CD8-positive, alpha-beta memory T cell (primary cell): ENCODE measurements around the gene TRABD. TPM values are rescaled to one million over a fixed set of nuclear protein-coding genes. Genes with fewer than 3 reads are reported as not detected.
A peak's percentile ranks its signal among the peaks of the same experiment; 100 is the strongest.
"Not testable (repeated sequence)": the region's sequence is repeated elsewhere in the genome, so short reads cannot be mapped to it uniquely, and the experiment has no call there.

Experiments
- CTCF ChIA-PET: fragments of 350-600 bp; sonication (Branson Sonifier 250); formaldehyde crosslinking; loops from one replicate; lab custom pipeline; 2021; ENCODE audit warnings: antibody characterized with exemption; lab: Charles Lee
- POLR2A ChIA-PET: fragments of 350-600 bp; sonication (Branson Sonifier 250); formaldehyde crosslinking; loops from one replicate; lab custom pipeline; 2021; ENCODE audit warnings: antibody characterized with exemption; lab: Charles Lee
- DNase-seq, 5 donors: peaks; one replicate each; pipeline versions ENCODE4 v3.0.0 to v3.0.0-alpha.2; 2020 to 2022; ENCODE audit warnings: mixed read lengths in 1 of 5
- H3K27ac ChIP-seq: one replicate; pipeline ENCODE4 v1.7.0; 2013; ENCODE audit warnings: low read depth, mild to moderate bottlenecking, low read length, moderate library complexity
- H3K27me3 ChIP-seq: 2 replicates; pipeline ENCODE4 v1.7.0; 2013; ENCODE audit warnings: low read length, mild to moderate bottlenecking; ENCODE audit not compliant: insufficient read depth, poor library complexity, severe bottlenecking
- H3K36me3 ChIP-seq: 2 replicates; pipeline ENCODE4 v1.7.0; 2013; ENCODE audit warnings: mild to moderate bottlenecking, low read length, moderate library complexity; ENCODE audit not compliant: insufficient read depth
- H3K4me1 ChIP-seq: 2 replicates; pipeline ENCODE4 v1.7.0; 2013; ENCODE audit warnings: mild to moderate bottlenecking, low read length, moderate library complexity; ENCODE audit not compliant: insufficient read depth
- H3K4me3 ChIP-seq: 2 replicates; pipeline ENCODE4 v1.7.0; 2013; ENCODE audit warnings: mild to moderate bottlenecking, low read length
- H3K9me3 ChIP-seq: 2 replicates; pipeline ENCODE4 v1.7.0; 2013; ENCODE audit warnings: mild to moderate bottlenecking, low read length
- H3K27ac Mint-ChIP-seq, 8 donors: one replicate each; pipeline ENCODE4 v1.8.0; 2020 to 2021; ENCODE audit warnings: mixed read lengths in 8 of 8, mild to moderate bottlenecking in 6 of 8, inconsistent platforms in 3 of 8, moderate library complexity in 3 of 8
- H3K27me3 Mint-ChIP-seq, 2 donors: one replicate each; pipeline ENCODE4 v1.8.0; 2020 to 2021; ENCODE audit warnings: mixed read lengths in 2 of 2, mild to moderate bottlenecking in 1 of 2, moderate library complexity in 1 of 2
- H3K36me3 Mint-ChIP-seq, 3 donors: one replicate each; pipeline ENCODE4 v1.8.0; 2020 to 2021; ENCODE audit warnings: mixed read lengths in 3 of 3, inconsistent platforms in 1 of 3, mild to moderate bottlenecking in 1 of 3
- H3K4me1 Mint-ChIP-seq, 3 donors: one replicate each; pipeline ENCODE4 v1.8.0; 2020 to 2021; ENCODE audit warnings: mixed read lengths in 3 of 3, inconsistent platforms in 1 of 3, mild to moderate bottlenecking in 1 of 3
- H3K4me3 Mint-ChIP-seq, 7 donors: one replicate each; pipeline ENCODE4 v1.8.0; 2020 to 2021; ENCODE audit warnings: mixed read lengths in 7 of 7, mild to moderate bottlenecking in 6 of 7, moderate library complexity in 4 of 7, inconsistent platforms in 2 of 7
- H3K9me3 Mint-ChIP-seq, 5 donors: one replicate each; pipeline ENCODE4 v1.8.0; 2020 to 2022; ENCODE audit warnings: mixed read lengths in 5 of 5, mild to moderate bottlenecking in 3 of 5, moderate library complexity in 2 of 5, inconsistent platforms in 1 of 5
- polyA plus RNA-seq: library from polyadenylated mRNA; unstranded; fragments of 300-500 nt; fragmentation: Illumina TruSeq; gene quantifications from one replicate; pipeline ENCODE4 v1.2.3, GENCODE V29; 2021
- total RNA-seq, 2 experiments: library from RNA; stranded (reverse); gene quantifications; one replicate each; pipeline ENCODE4 v1.2.3, GENCODE V29; 2021

The TRABD gene
- total and polyA plus RNA-seq, 3 experiments from 2014 or later = 49.0 to 102 (median 96.2) TPM

DNA sequence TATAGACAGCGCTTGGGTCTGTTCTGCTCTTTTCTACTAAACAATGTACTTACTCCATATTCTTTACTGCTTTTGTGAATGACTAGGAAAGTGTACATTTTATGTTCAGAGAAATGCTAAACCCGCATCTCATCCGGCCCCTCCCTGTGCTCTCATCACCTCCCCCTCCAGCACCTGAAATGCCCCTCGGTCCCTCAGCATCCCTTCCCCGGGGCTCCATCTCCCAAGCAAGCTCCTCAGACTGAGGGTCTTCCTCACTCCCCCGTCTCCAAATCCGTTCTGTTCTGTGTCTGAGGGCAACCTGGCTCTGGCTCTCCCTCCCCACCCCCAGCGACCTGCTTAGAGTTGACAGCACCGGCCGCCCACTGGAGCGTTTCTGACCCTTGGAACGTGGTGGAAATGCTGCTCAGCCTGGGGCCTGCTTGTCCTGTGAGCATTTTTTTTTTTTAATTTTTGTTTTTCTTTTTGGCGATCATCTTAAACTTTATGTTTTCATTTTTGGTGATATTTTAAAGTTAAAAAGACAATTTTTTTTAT is 16.5 kb downstream of the TRABD start:
- Histone ChIP-seq H3K27ac (no peak overlapping the region), H3K27me3 (no peaks in the 10 kb centered on the region), H3K4me1 (peaks cover 23% of the 10 kb centered on the region), H3K4me3 (peak overlapping the region; percentile 28), H3K9me3 (no peaks in the 10 kb centered on the region), H3K36me3 (peaks cover 8% of the 10 kb centered on the region)
- Mint-ChIP-seq H3K36me3 (peaks cover 0 to 45% (median 4%) of the 10 kb centered on the region in 3 donors), H3K9me3 (no peaks in the 10 kb centered on the region), H3K4me1 (peaks cover 17 to 42% (median 30%) of the 10 kb centered on the region in 3 donors), H3K27ac (peak overlapping the region; percentile 58 to 91 (median 79)), H3K4me3 (peak overlapping the region; percentile 81 to 90 (median 86)), H3K27me3 (no peaks in the 10 kb centered on the region)
- ChIA-PET POLR2A (interaction anchor here (1.0 to 1.5 kb wide), 2 partner anchors 12 to 306 kb away, joined by 3 read pairs; partner anchors contain the start of genes LMF2 and NCAPH2), CTCF (interaction anchor here (1.3 to 1.4 kb wide), 2 partner anchors 27 to 53 kb away, joined by 3 read pairs; no protein-coding TSS in a partner anchor)
- DNase-seq = no peak

DNA sequence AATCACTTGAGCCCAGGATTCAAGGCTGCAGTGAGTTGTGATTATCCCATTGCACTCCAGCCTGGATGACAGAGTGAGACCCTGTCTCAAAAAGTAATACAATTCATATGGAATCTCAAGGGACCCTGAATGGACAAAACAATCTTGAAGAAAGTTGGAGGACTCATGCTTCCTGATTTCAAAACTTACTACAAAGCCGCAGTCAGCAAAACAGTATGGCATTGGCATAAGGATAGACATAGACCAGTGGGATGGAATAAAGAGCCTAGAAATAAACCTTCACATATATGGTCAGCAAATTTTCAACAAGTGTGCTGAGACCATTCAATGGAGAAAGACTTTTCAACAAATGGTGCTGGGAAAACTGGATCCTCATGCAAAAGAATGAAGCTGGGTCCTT is 17.6 kb downstream of the TRABD start:
- Histone ChIP-seq H3K36me3 (peaks cover 8% of the 10 kb centered on the region), H3K27me3 (no peaks in the 10 kb centered on the region), H3K4me3 (no peak overlapping the region), H3K4me1 (peaks cover 23% of the 10 kb centered on the region), H3K27ac (no peak overlapping the region), H3K9me3 (no peaks in the 10 kb centered on the region)
- Mint-ChIP-seq H3K36me3 (peaks cover 0 to 46% (median 4%) of the 10 kb centered on the region in 3 donors), H3K4me1 (peaks cover 17 to 42% (median 30%) of the 10 kb centered on the region in 3 donors), H3K9me3 (no peaks in the 10 kb centered on the region), H3K27ac (no peak overlapping the region), H3K27me3 (no peaks in the 10 kb centered on the region), H3K4me3 (peak overlapping the region in 5 of 7 donors; percentile 3 to 60 (median 39))
- POLR2A ChIA-PET = no interaction called here
- DNase-seq = no peak
- CTCF ChIA-PET = no interaction called here

GRCh38 chr22:50204571-50204970 is 18.9 kb downstream of the TRABD start:
- CTCF ChIA-PET = no interaction called here
- Histone ChIP-seq H3K4me3 (no peak overlapping the region), H3K4me1 (peaks cover 18% of the 10 kb centered on the region), H3K27ac (no peak overlapping the region), H3K36me3 (peaks cover 8% of the 10 kb centered on the region), H3K27me3 (no peaks in the 10 kb centered on the region), H3K9me3 (no peaks in the 10 kb centered on the region)
- Mint-ChIP-seq H3K4me1 (peaks cover 18 to 38% (median 30%) of the 10 kb centered on the region in 3 donors), H3K4me3 (peak overlapping the region in 1 of 7 donors; percentile 77), H3K36me3 (peaks cover 0 to 43% (median 4%) of the 10 kb centered on the region in 3 donors), H3K27me3 (no peaks in the 10 kb centered on the region), H3K9me3 (no peaks in the 10 kb centered on the region), H3K27ac (peak overlapping the region in 5 of 8 donors; percentile 3 to 89 (median 6))
- no peak for DNase-seq
- POLR2A ChIA-PET = interaction anchor here (1.5 kb wide), 1 partner anchor 14 kb away, joined by 3 read pairs; no protein-coding TSS in a partner anchor

DNA sequence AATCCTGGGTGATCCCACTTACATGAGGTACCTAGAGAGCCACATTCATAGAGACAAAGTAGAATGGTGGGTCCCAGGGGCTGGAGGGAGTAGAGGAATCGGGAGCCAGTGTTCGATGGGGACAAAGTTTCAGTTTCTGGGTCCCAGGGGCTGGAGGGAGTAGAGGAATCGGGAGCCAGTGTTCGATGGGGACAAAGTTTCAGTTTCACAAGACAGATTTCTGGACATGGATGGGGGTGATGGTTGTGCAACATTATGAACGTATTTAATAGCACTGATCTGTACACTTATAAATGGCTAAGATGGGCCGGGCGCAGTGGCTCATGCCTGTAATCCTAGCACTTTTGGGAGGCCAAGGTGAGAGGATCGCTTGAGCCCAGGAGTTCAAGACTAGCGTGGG is 19.3 kb downstream of the TRABD start:
- Mint-ChIP-seq H3K36me3 (peaks cover 3 to 47% (median 7%) of the 10 kb centered on the region in 3 donors), H3K4me1 (peaks cover 22 to 38% (median 35%) of the 10 kb centered on the region in 3 donors), H3K27ac (peak overlapping the region in 4 of 8 donors; percentile 3 to 46 (median 5)), H3K4me3 (peak overlapping the region in 1 of 7 donors; percentile 2)
- H3K36me3 ChIP-seq, H3K27ac ChIP-seq, CTCF ChIA-PET, H3K9me3 Mint-ChIP-seq, DNase-seq, H3K27me3 Mint-ChIP-seq, H3K27me3 ChIP-seq, H3K4me3 ChIP-seq, H3K9me3 ChIP-seq: not testable (repeated sequence)
- POLR2A ChIA-PET = interaction anchor here (1.5 kb wide), 1 partner anchor 14 kb away, joined by 3 read pairs; no protein-coding TSS in a partner anchor
- H3K4me1 ChIP-seq = peaks cover 14% of the 10 kb centered on the region

- DNase-seq = no peak
- peaks cover 22 to 41% (median 36%) of the 10 kb centered on the region in 3 donors for H3K4me1 Mint-ChIP-seq
- H3K27ac Mint-ChIP-seq = peak overlapping the region in 1 of 8 donors; percentile 45
- peaks cover 3 to 54% (median 7%) of the 10 kb centered on the region in 3 donors for H3K36me3 Mint-ChIP-seq
- CTCF ChIA-PET = interaction anchor here (1.3 to 3.6 kb wide), 2 partner anchors 16 to 56 kb away, joined by 3 to 35 read pairs; no protein-coding TSS in a partner anchor
- Histone ChIP-seq H3K27me3 (no peaks in the 10 kb centered on the region), H3K4me1 (peaks cover 11% of the 10 kb centered on the region), H3K27ac (no peak overlapping the region), H3K9me3 (no peaks in the 10 kb centered on the region), H3K4me3 (no peak overlapping the region), H3K36me3 (peaks cover 8% of the 10 kb centered on the region)
- H3K27me3 Mint-ChIP-seq = no peaks in the 10 kb centered on the region
- no peaks in the 10 kb centered on the region for H3K9me3 Mint-ChIP-seq
- POLR2A ChIA-PET = interaction anchor here (1.1 to 1.5 kb wide), 2 partner anchors 14 to 15 kb away, joined by 3 to 4 read pairs; no protein-coding TSS in a partner anchor
- H3K4me3 Mint-ChIP-seq = no peak overlapping the region
Measured at GRCh38 chr22:50205781-50206569, 20.3 kb downstream of the TRABD start.

DNA sequence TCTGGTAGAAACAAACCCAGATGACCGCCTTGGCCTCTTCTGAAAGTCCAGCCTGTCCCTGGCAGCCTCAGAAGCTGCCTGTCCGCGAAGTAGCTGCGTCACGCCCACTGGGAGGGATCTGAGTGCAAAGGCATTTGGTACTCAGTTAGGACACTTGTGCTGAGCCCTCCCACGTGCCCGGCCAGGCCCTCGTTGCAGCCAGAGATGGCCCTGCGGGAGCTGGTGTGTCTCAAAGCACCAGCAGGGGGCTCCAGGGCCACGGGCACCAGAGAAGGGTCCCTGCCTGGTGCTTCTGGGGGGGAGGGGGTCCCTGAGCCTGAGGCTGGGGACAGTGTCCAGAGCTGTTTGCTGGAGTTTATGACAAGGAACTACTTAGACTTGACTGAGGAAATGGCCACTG is 20.9 kb downstream of the TRABD start:
- Mint-ChIP-seq H3K9me3 (no peaks in the 10 kb centered on the region), H3K4me3 (no peak overlapping the region), H3K36me3 (peaks cover 3 to 58% (median 7%) of the 10 kb centered on the region in 3 donors), H3K27me3 (no peaks in the 10 kb centered on the region), H3K4me1 (peaks cover 26 to 45% (median 36%) of the 10 kb centered on the region in 3 donors), H3K27ac (peak overlapping the region in 1 of 8 donors; percentile 45)
- H3K4me3 ChIP-seq = no peak overlapping the region
- H3K27ac ChIP-seq = no peak overlapping the region
- DNase-seq = no peak
- H3K4me1 ChIP-seq = peaks cover 11% of the 10 kb centered on the region
- H3K27me3 ChIP-seq = no peaks in the 10 kb centered on the region
- CTCF ChIA-PET = interaction anchor here (1.3 to 3.6 kb wide), 2 partner anchors 17 to 56 kb away, joined by 3 to 35 read pairs; no protein-coding TSS in a partner anchor
- no peaks in the 10 kb centered on the region for H3K9me3 ChIP-seq
- H3K36me3 ChIP-seq = peaks cover 12% of the 10 kb centered on the region
- POLR2A ChIA-PET = interaction anchor here (1.0 to 1.1 kb wide), 2 partner anchors 15 to 16 kb away, joined by 3 to 4 read pairs; no protein-coding TSS in a partner anchor

GRCh38 chr22:50207383-50208140 is 21.8 kb downstream of the TRABD start:
- Histone ChIP-seq H3K27ac (no peak overlapping the region), H3K27me3 (no peaks in the 10 kb centered on the region), H3K4me3 (no peak overlapping the region), H3K4me1 (peaks cover 4% of the 10 kb centered on the region), H3K36me3 (peaks cover 20% of the 10 kb centered on the region), H3K9me3 (no peaks in the 10 kb centered on the region)
- H3K9me3 Mint-ChIP-seq = no peaks in the 10 kb centered on the region
- H3K4me1 Mint-ChIP-seq = peaks cover 18 to 44% (median 32%) of the 10 kb centered on the region in 3 donors
- H3K27me3 Mint-ChIP-seq = no peaks in the 10 kb centered on the region
- DNase-seq = no peak
- ChIA-PET POLR2A (interaction anchor here (1.0 to 1.1 kb wide), 3 partner anchors 16 to 59 kb away, joined by 3 to 4 read pairs (median 4); no protein-coding TSS in a partner anchor), CTCF (interaction anchor here (1.1 to 3.6 kb wide), 4 partner anchors 11 to 57 kb away, joined by 3 to 35 read pairs (median 4); no protein-coding TSS in a partner anchor)
- peak overlapping the region in 1 of 7 donors; percentile 59 for H3K4me3 Mint-ChIP-seq
- H3K27ac Mint-ChIP-seq = peak overlapping the region in 1 of 8 donors; percentile 40
- H3K36me3 Mint-ChIP-seq = peaks cover 3 to 64% (median 7%) of the 10 kb centered on the region in 3 donors
